Uterus (tissue), 4 donors: ENCODE measurements around the gene FAM168A. TPM values are rescaled to one million over a fixed set of nuclear protein-coding genes. Genes with fewer than 3 reads are reported as not detected.

Experiments used
- DNase-seq, 2 donors: peaks; one replicate each; pipeline ENCODE4 v3.0.0-alpha.2; 2019 to 2020
- H3K27ac ChIP-seq, 2 donors: fragments of 200-600 bp; sonication (generic); 1 replicate in 1 of 2; 2 replicates in 1 of 2; pipeline ENCODE4 v1.5.1; 2016 to 2018
- H3K27me3 ChIP-seq, 2 donors: fragments of 200-600 bp; sonication (generic); one replicate each; pipeline ENCODE4 v1.5.1; 2018 to 2019; ENCODE audit warnings: control low read depth in 1 of 2
- H3K36me3 ChIP-seq, 2 donors: fragments of 200-600 bp; sonication (generic); one replicate each; pipeline ENCODE4 v1.5.1; 2019; ENCODE audit warnings: control low read depth in 1 of 2
- H3K4me1 ChIP-seq, 2 donors: fragments of 200-600 bp; sonication (generic); one replicate each; pipeline ENCODE4 v1.5.1; 2018 to 2019; ENCODE audit warnings: control low read depth in 1 of 2
- H3K4me3 ChIP-seq, 2 donors: fragments of 200-600 bp; sonication (generic); 1 replicate in 1 of 2; 2 replicates in 1 of 2; pipeline ENCODE4 v1.5.1; 2018 to 2019; ENCODE audit warnings: mild to moderate bottlenecking in 1 of 2
- H3K9me3 ChIP-seq, 2 donors: fragments of 200-600 bp; sonication (generic); one replicate each; pipeline ENCODE4 v1.5.1; 2019; ENCODE audit warnings: control low read depth in 1 of 2
- CTCF ChIP-seq, 4 experiments: fragments of 200-600 bp in 2 of 4; fragments of 450-650 bp in 2 of 4; sonication (generic) in 2 of 4; IDR thresholded peaks; one replicate each; pipeline ENCODE4 v1.5.1; 2016 to 2019; ENCODE audit warnings: antibody characterized with exemption in 4 of 4, mild to moderate bottlenecking in 2 of 4, moderate library complexity in 1 of 4
- POLR2A ChIP-seq, 2 donors: fragments of 450-650 bp; IDR thresholded peaks; one replicate each; pipeline ENCODE4 v1.6.1; 2016; ENCODE audit warnings: antibody characterized with exemption in 2 of 2, mild to moderate bottlenecking in 1 of 2, moderate library complexity in 1 of 2
- intact Hi-C: fragments of 100-400 bp; cut with DNase I; formaldehyde crosslinking; loops from one replicate; pipeline ENCODE4 v1.15.1; 2023; ENCODE audit warnings: low total_unique reads
- total RNA-seq, 4 donors: library from RNA; depleted of rRNA in 3 of 4; stranded (reverse); fragments of >200 nt in 3 of 4; gene quantifications; one replicate each; pipeline versions ENCODE4 v1.1.0 to v1.2.4, GENCODE V29; 2014 to 2023
- donor health status: DM: yes; HTN: yes; CAD: no.

FAM168A gene
- total RNA-seq, 4 donors from 2014 or later = 7.9 to 50.3 (median 25.8) TPM

- Histone ChIP-seq H3K36me3 (no peaks in the 10 kb centered on the region), H3K4me1 (no peaks in the 10 kb centered on the region), H3K27me3 (no peaks in the 10 kb centered on the region), H3K9me3 (no peaks in the 10 kb centered on the region), H3K4me3 (no peak overlapping the region), H3K27ac (no peak overlapping the region)
- intact Hi-C loops = no loop called here
- TF ChIP-seq POLR2A (IDR thresholded peaks at IDR 0.05) (no peak), CTCF (IDR thresholded peaks at IDR 0.05) (no peak)
- DNase-seq = no peak
Observed at GRCh38 chr11:73406619-73407018, 191.3 kb downstream of the FAM168A start.

- intact Hi-C loops = no loop called here
- H3K4me1 ChIP-seq = no peaks in the 10 kb centered on the region
- H3K27me3 ChIP-seq = no peaks in the 10 kb centered on the region
- H3K4me3 ChIP-seq = no peak overlapping the region
- no peak for TF ChIP-seq CTCF (IDR thresholded peaks at IDR 0.05)
- no peak for TF ChIP-seq POLR2A (IDR thresholded peaks at IDR 0.05)
- no peaks in the 10 kb centered on the region for H3K9me3 ChIP-seq
- H3K27ac ChIP-seq = no peak overlapping the region
- no peak for DNase-seq
- no peaks in the 10 kb centered on the region for H3K36me3 ChIP-seq
Observed at GRCh38 chr11:73406131-73406530, 191.8 kb downstream of the FAM168A start.

- Histone ChIP-seq H3K27me3 (no peaks in the 10 kb centered on the region), H3K27ac (no peak overlapping the region), H3K36me3 (no peaks in the 10 kb centered on the region), H3K4me1 (no peaks in the 10 kb centered on the region), H3K9me3 (no peaks in the 10 kb centered on the region), H3K4me3 (no peak overlapping the region)
- TF ChIP-seq CTCF (IDR thresholded peaks at IDR 0.05) (no peak), POLR2A (IDR thresholded peaks at IDR 0.05) (no peak)
- intact Hi-C loops = no loop called here
- DNase-seq = no peak
Observed at GRCh38 chr11:73405146-73405510, 192.8 kb downstream of the FAM168A start.

GRCh38 chr11:73404506-73405145 is 193.3 kb downstream of the FAM168A start:
- Histone ChIP-seq H3K27me3 (no peaks in the 10 kb centered on the region), H3K27ac (no peak overlapping the region), H3K4me1 (no peaks in the 10 kb centered on the region), H3K36me3 (no peaks in the 10 kb centered on the region), H3K4me3 (no peak overlapping the region), H3K9me3 (no peaks in the 10 kb centered on the region)
- TF ChIP-seq CTCF (IDR thresholded peaks at IDR 0.05) (no peak), POLR2A (IDR thresholded peaks at IDR 0.05) (no peak)
- no peak for DNase-seq
- intact Hi-C loops = no loop called here

GRCh38 chr11:73404048-73404447 is 193.9 kb downstream of the FAM168A start:
- Histone ChIP-seq H3K4me1 (no peaks in the 10 kb centered on the region), H3K27ac (no peak overlapping the region), H3K4me3 (no peak overlapping the region), H3K27me3 (no peaks in the 10 kb centered on the region), H3K36me3 (no peaks in the 10 kb centered on the region), H3K9me3 (no peaks in the 10 kb centered on the region)
- intact Hi-C loops = no loop called here
- no peak for TF ChIP-seq POLR2A (IDR thresholded peaks at IDR 0.05)
- peak; percentile 36 to 57 (median 46) for TF ChIP-seq CTCF (IDR thresholded peaks at IDR 0.05)
- peak in 1 of 2 donors; percentile 54 for DNase-seq
